ENCODE data around the gene SMC5.

GRCh38 chr9:70285981-70286598 is 27.3 kb downstream of the SMC5 start:
- TF ChIP-seq GATA2 (IDR thresholded peaks at IDR 0.05; ENCODE audit: low read depth, low read length) (no peak), GATA3 (IDR thresholded peaks at IDR 0.05; ENCODE audit: low read depth, low read length) (no peak)

All from SH-SY5Y (cell line).